GM19239 (cell line): Measurements from ENCODE around the gene EOMES.

ENCODE experiments used
- DNase-seq: peaks from one replicate; pipeline ENCODE4 v3.0.0; 2011; ENCODE audit warnings: low spot score; ENCODE audit not compliant: insufficient read length
- FAIRE-seq: peaks from 2 replicates; lab custom pipeline; 2011; peaks lifted over from hg19 to GRCh38; lab: Jason Lieb, UNC

Gene EOMES

GRCh38 chr3:27723001-27723445 is 900 bp upstream of the EOMES start:
- no peak for FAIRE-seq
- DNase-seq, result no peak

GRCh38 chr3:27720899-27721716 is 1.0 kb downstream of the EOMES start:
- DNase-seq (no peak), FAIRE-seq (no peak)

- FAIRE-seq (no peak), DNase-seq (no peak)
Measured at GRCh38 chr3:27719314-27720003, 2.7 kb downstream of the EOMES start.

GRCh38 chr3:27718459-27718858 is 3.7 kb downstream of the EOMES start:
- no peak for DNase-seq
- FAIRE-seq, result no peak

GRCh38 chr3:27717200-27717852 is 4.8 kb downstream of the EOMES start:
- no peak for FAIRE-seq
- no peak for DNase-seq

- FAIRE-seq (no peak), DNase-seq (no peak)
Measured at GRCh38 chr3:27716309-27716708, 5.8 kb downstream of the EOMES start.

GRCh38 chr3:27715863-27716262 is 6.3 kb downstream of the EOMES start:
- FAIRE-seq, result no peak
- no peak for DNase-seq

GRCh38 chr3:27715454-27715806 is 6.7 kb downstream of the EOMES start:
- FAIRE-seq (no peak), DNase-seq (no peak)

GRCh38 chr3:27714692-27715453 is 7.2 kb downstream of the EOMES start:
- FAIRE-seq, result peak; percentile 44
- no peak for DNase-seq

- no peak for FAIRE-seq
Measured at GRCh38 chr3:27714146-27714526, 8.0 kb downstream of the EOMES start.

GRCh38 chr3:27713435-27714145 is 8.5 kb downstream of the EOMES start:
- DNase-seq (no peak), FAIRE-seq (no peak)

More at GRCh38 chr3:27714146-27714526, 8.0 kb downstream of the EOMES start:
- no peak for DNase-seq

GRCh38 chr3:27713078-27713423 is 9.1 kb downstream of the EOMES start:
- DNase-seq (no peak), FAIRE-seq (no peak)

GRCh38 chr3:27712136-27713077 is 9.7 kb downstream of the EOMES start:
- FAIRE-seq, result peak; percentile 80

GRCh38 chr3:27708250-27708649 is 13.9 kb downstream of the EOMES start:
- DNase-seq, result no peak
- no peak for FAIRE-seq

More at GRCh38 chr3:27712136-27713077, 9.7 kb downstream of the EOMES start:
- peak; percentile 66 for DNase-seq

GRCh38 chr3:27699067-27699466 is 23.1 kb downstream of the EOMES start:
- no peak for DNase-seq
- no peak for FAIRE-seq

GRCh38 chr3:27696906-27697305 is 25.2 kb downstream of the EOMES start:
- DNase-seq (no peak), FAIRE-seq (no peak)

GRCh38 chr3:27695636-27696035 is 26.5 kb downstream of the EOMES start:
- FAIRE-seq (no peak), DNase-seq (no peak)

GRCh38 chr3:27688053-27688452 is 34.1 kb downstream of the EOMES start:
- DNase-seq (no peak), FAIRE-seq (no peak)

- DNase-seq (no peak), FAIRE-seq (no peak)
Measured at GRCh38 chr3:27686642-27687041, 35.5 kb downstream of the EOMES start.
